Measurements from ENCODE around the gene MFN2. TPM values are rescaled to one million over a fixed set of nuclear protein-coding genes. Genes with fewer than 3 reads are reported as not detected.

MFN2 gene
- total and polyA plus RNA-seq, 4 donors, result 17.2 to 87.8 (median 43.2) TPM

GRCh38 chr1:11946647-11947046, 33.6 kb upstream of the MFN2 start:
- H3K9ac ChIP-seq (ENCODE audit: low read depth in 1 of 2, low read length in 2 of 2), result no peak overlapping the region
- no peaks in the 10 kb centered on the region for H3K4me1 ChIP-seq (ENCODE audit: control insufficient read depth in 4 of 4, insufficient read depth in 4 of 4, low read length in 3 of 4)
- DNase-seq (ENCODE audit: low spot score), result no peak
- H3K9me3 ChIP-seq (ENCODE audit: control insufficient read depth in 4 of 4, low read length in 3 of 4), result no peaks in the 10 kb centered on the region
- no peak for TF ChIP-seq JUND (IDR thresholded peaks at IDR 0.05)
- no peak for TF ChIP-seq ATF3 (IDR thresholded peaks at IDR 0.05)
- no peak for TF ChIP-seq FOXA1 (IDR thresholded peaks at IDR 0.05)
- no peak for TF ChIP-seq TAF1 (conservative IDR thresholded peaks at IDR 0.05)
- no peak for TF ChIP-seq RXRA (IDR thresholded peaks at IDR 0.05)
- peaks cover 4 to 20% (median 5%) of the 10 kb centered on the region in 4 donors for H3K36me3 ChIP-seq (ENCODE audit: control insufficient read depth in 4 of 4, insufficient read depth in 3 of 4, low read depth in 1 of 4, low read length in 3 of 4)
- no peak overlapping the region for H3K4me3 ChIP-seq (ENCODE audit: low read depth in 1 of 3, low read length in 3 of 3)
- no peak overlapping the region for H3K27ac ChIP-seq (ENCODE audit: low read depth in 1 of 2, low read length in 2 of 2)
- H3K27me3 ChIP-seq (ENCODE audit: control insufficient read depth in 4 of 4, insufficient read depth in 4 of 4, low read length in 3 of 4), result no peaks in the 10 kb centered on the region
- 77% methylated on average over 3 of the region's 3 CpGs for WGBS

- H3K9ac ChIP-seq (ENCODE audit: low read depth in 1 of 2, low read length in 2 of 2), result no peak overlapping the region
- H3K27me3 ChIP-seq (ENCODE audit: control insufficient read depth in 4 of 4, insufficient read depth in 4 of 4, low read length in 3 of 4), result no peaks in the 10 kb centered on the region
- H3K4me1 ChIP-seq (ENCODE audit: control insufficient read depth in 4 of 4, insufficient read depth in 4 of 4, low read length in 3 of 4), result no peaks in the 10 kb centered on the region
- peaks cover 3 to 26% (median 7%) of the 10 kb centered on the region in 4 donors for H3K36me3 ChIP-seq (ENCODE audit: control insufficient read depth in 4 of 4, insufficient read depth in 3 of 4, low read depth in 1 of 4, low read length in 3 of 4)
- TF ChIP-seq SP1 (IDR thresholded peaks at IDR 0.05), result no peak
- TF ChIP-seq EGR1 (IDR thresholded peaks at IDR 0.05; ENCODE audit: low read depth in 2 of 2), result no peak
- no peak for TF ChIP-seq NR2F2 (IDR thresholded peaks at IDR 0.05)
- TF ChIP-seq JUND (IDR thresholded peaks at IDR 0.05), result no peak
- TF ChIP-seq REST (IDR thresholded peaks at IDR 0.05), result no peak
- TF ChIP-seq YY1 (IDR thresholded peaks at IDR 0.05), result no peak
- no peak for TF ChIP-seq RAD21 (IDR thresholded peaks at IDR 0.05)
- TF ChIP-seq RXRA (IDR thresholded peaks at IDR 0.05), result no peak
- no peak for TF ChIP-seq HNF4A (conservative IDR thresholded peaks at IDR 0.05)
- no peak for TF ChIP-seq GABPA (IDR thresholded peaks at IDR 0.05 in 1 of 2, conservative IDR thresholded peaks at IDR 0.05 in 1 of 2)
- no peak for TF ChIP-seq FOXA1 (IDR thresholded peaks at IDR 0.05)
- TF ChIP-seq TAF1 (conservative IDR thresholded peaks at IDR 0.05), result no peak
- no peak for TF ChIP-seq FOXA2 (IDR thresholded peaks at IDR 0.05)
- TF ChIP-seq ZBTB33 (IDR thresholded peaks at IDR 0.05), result no peak
- no peak for TF ChIP-seq HNF4G (IDR thresholded peaks at IDR 0.05)
- TF ChIP-seq ATF3 (IDR thresholded peaks at IDR 0.05), result no peak
- TF ChIP-seq, protein P1, sequence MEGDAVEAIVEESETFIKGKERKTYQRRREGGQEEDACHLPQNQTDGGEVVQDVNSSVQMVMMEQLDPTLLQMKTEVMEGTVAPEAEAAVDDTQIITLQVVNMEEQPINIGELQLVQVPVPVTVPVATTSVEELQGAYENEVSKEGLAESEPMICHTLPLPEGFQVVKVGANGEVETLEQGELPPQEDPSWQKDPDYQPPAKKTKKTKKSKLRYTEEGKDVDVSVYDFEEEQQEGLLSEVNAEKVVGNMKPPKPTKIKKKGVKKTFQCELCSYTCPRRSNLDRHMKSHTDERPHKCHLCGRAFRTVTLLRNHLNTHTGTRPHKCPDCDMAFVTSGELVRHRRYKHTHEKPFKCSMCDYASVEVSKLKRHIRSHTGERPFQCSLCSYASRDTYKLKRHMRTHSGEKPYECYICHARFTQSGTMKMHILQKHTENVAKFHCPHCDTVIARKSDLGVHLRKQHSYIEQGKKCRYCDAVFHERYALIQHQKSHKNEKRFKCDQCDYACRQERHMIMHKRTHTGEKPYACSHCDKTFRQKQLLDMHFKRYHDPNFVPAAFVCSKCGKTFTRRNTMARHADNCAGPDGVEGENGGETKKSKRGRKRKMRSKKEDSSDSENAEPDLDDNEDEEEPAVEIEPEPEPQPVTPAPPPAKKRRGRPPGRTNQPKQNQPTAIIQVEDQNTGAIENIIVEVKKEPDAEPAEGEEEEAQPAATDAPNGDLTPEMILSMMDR (IDR thresholded peaks at IDR 0.05; ENCODE audit: low read depth, low read length, missing input control), result no peak
- TF ChIP-seq MAX (IDR thresholded peaks at IDR 0.05), result no peak
- WGBS, result 91% methylated on average over 6 of the region's 6 CpGs
- H3K4me3 ChIP-seq (ENCODE audit: low read depth in 1 of 3, low read length in 3 of 3), result no peak overlapping the region
- no peaks in the 10 kb centered on the region for H3K9me3 ChIP-seq (ENCODE audit: control insufficient read depth in 4 of 4, low read length in 3 of 4)
- no peak overlapping the region for H3K27ac ChIP-seq (ENCODE audit: low read depth in 1 of 2, low read length in 2 of 2)
- DNase-seq (ENCODE audit: low spot score), result no peak
Observed at GRCh38 chr1:11948822-11949458, 31.3 kb upstream of the MFN2 start.

Measured in liver (tissue), 9 donors.